Kidney epithelial cell (primary cell): ENCODE data around the gene MAPK8. TPM values are rescaled to one million over a fixed set of nuclear protein-coding genes. Genes with fewer than 3 reads are reported as not detected.

Experiments
- DNase-seq: peaks from one replicate; pipeline ENCODE4 v3.0.0-alpha.2; 2010; ENCODE audit warnings: low read depth
- H3K27me3 ChIP-seq: 2 replicates; pipeline ENCODE4 v1.6.0; 2011; ENCODE audit warnings: low read length; ENCODE audit not compliant: control insufficient read depth, insufficient read depth
- H3K36me3 ChIP-seq: 2 replicates; pipeline ENCODE4 v1.5.1; 2011; ENCODE audit warnings: low read length; ENCODE audit not compliant: control insufficient read depth, insufficient read depth
- H3K4me3 ChIP-seq: 2 replicates; pipeline ENCODE4 v1.5.1; 2011; ENCODE audit warnings: low read depth, mild to moderate bottlenecking, control low read depth, low read length
- CTCF ChIP-seq: IDR thresholded peaks from 2 replicates; pipeline ENCODE4 v1.5.1; 2011; ENCODE audit warnings: mild to moderate bottlenecking, moderate library complexity, low read length, control low read depth, inconsistent platforms; ENCODE audit not compliant: insufficient read depth, poor library complexity, severe bottlenecking
- total RNA-seq: library from RNA; depleted of rRNA; stranded (reverse); fragments of >200 nt; gene quantifications from 2 replicates; pipeline ENCODE4 v1.2.3, GENCODE V29; 2015

MAPK8 gene
- total RNA-seq, 1 donor from 2014 or later = 61.4 TPM

GRCh38 chr10:48440771-48441170 is 134.3 kb downstream of the MAPK8 start:
- no peak for DNase-seq
- TF ChIP-seq CTCF = no peak

GRCh38 chr10:48442090-48442808 is 135.8 kb downstream of the MAPK8 start:
- H3K27me3 ChIP-seq = no peaks in the 10 kb centered on the region
- DNase-seq = no peak
- H3K36me3 ChIP-seq = no peaks in the 10 kb centered on the region
- no peak overlapping the region for H3K4me3 ChIP-seq
- TF ChIP-seq CTCF = no peak

More at GRCh38 chr10:48440771-48441170, 134.3 kb downstream of the MAPK8 start:
- H3K27me3 ChIP-seq = no peaks in the 10 kb centered on the region
- H3K4me3 ChIP-seq = no peak overlapping the region
- H3K36me3 ChIP-seq = no peaks in the 10 kb centered on the region

DNA sequence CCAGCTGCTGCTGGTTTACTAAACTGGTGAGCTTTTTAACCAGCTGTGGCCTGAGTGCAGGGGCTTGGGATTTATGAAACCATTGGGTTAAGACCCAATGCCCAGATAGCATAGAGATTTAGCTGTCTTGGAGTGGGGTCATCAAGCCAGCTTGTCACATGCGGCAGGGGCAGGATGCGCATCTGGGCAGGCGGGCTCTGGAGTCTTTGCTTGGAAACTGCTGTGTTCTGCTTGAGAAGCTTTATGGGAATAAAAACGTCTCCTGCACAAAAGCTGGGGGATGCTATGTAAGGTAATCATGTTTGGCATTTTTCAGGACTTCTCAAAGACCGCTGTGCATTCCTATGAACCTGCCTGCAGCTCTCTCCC is 136.3 kb downstream of the MAPK8 start:
- no peak for DNase-seq
- H3K36me3 ChIP-seq = no peaks in the 10 kb centered on the region
- TF ChIP-seq CTCF = no peak
- no peak overlapping the region for H3K4me3 ChIP-seq
- H3K27me3 ChIP-seq = no peaks in the 10 kb centered on the region

DNA sequence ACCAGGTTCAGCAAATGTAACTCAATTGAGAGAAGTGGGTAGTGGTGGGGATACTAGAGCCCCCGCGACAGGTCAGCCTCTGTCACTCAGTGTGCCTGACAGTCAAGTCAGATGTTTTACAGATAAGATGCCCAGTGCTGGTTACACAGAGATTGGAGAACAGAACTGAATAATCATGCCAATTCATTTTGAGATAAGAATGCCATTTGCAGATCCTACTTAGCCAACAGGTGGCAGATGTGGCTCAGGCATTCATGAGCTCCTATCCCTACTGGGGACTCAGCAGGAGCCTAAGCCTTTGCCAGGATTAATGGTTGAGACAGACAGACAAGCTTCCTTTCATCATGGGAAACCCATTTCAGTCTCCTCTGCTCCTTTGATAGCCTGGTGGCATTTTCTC is 137.8 kb downstream of the MAPK8 start:
- H3K27me3 ChIP-seq = no peaks in the 10 kb centered on the region
- no peak for DNase-seq
- H3K36me3 ChIP-seq = no peaks in the 10 kb centered on the region
- TF ChIP-seq CTCF = peak; percentile 36
- no peak overlapping the region for H3K4me3 ChIP-seq

DNA sequence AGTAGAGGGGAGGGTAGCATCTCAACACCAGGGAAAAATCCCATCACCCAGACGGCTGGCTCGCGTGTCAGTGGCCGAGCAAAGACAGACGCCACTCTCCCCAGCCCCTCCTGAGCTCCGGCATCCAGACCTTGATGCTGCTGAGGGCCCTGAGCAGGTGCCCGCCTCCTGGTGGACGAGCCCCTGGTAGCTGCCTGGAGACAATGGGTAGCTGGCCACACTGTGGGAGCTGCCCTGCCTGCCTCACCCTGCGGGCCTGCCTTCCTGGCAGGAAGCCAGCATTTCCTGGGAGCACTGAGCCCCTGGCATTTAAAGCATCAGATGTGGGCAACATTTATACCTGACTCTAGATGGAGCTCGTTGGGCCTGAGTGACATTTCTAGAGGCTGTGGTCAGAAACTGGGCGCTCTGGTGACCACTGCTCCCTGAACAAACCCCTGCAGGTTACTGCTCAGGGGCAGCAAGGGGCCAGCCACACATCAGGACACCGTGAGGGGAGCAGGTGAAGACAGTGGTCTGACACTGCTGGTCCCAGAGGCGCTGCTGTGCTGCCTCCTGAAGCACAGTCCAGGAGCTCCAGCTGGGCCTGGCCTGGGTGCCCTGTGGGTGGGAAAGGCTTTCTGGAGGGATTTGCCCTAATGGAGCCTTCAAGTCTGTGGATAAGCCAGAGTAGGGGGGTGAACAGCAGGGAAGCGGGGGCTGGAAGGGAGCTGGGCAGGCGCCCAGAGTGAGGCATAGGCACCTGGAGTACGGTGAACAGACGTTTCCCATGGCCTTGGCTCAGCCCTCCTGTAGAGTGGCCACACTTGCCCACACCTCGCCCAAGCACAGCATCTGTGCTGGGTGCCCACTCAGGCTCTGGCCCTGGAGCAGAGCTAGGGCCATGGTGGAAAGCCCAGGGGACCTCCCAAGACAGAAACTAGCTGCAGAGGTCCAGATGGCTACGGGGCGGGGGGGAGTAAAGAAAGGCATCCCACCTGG is 138.7 kb downstream of the MAPK8 start:
- no peaks in the 10 kb centered on the region for H3K36me3 ChIP-seq
- TF ChIP-seq CTCF = peak; percentile 45
- no peak overlapping the region for H3K4me3 ChIP-seq
- H3K27me3 ChIP-seq = no peaks in the 10 kb centered on the region
- DNase-seq = no peak
